SK-N-SH (cell line): ENCODE measurements around the gene DISP2. TPM values are rescaled to one million over a fixed set of nuclear protein-coding genes. Genes with fewer than 3 reads are reported as not detected.

Experiments
- CTCF ChIA-PET: fragments of 300-600, 350-600 bp; formaldehyde crosslinking; extraction: SDS; loops from one replicate; lab custom pipeline; 2021; lab: Yijun Ruan, JAX
- POLR2A ChIA-PET: fragments of 350-600 bp; sonication (Branson Sonifier 250); formaldehyde crosslinking; extraction: SDS; loops from one replicate; lab custom pipeline; 2020; ENCODE audit warnings: antibody characterized with exemption, inconsistent platforms; lab: Yijun Ruan, JAX
- DNase-seq: peaks from one replicate; pipeline ENCODE4 v3.0.0; 2012
- H2AFZ ChIP-seq: fragments of 200-600 bp; sonication (generic); 2 replicates; pipeline ENCODE4 v1.8.1; 2016; ENCODE audit warnings: antibody characterized with exemption, mild to moderate bottlenecking, low read depth
- H3F3A ChIP-seq: fragments of 200-600 bp; sonication (generic); replicated peaks from 2 replicates; pipeline ENCODE3; 2016; ENCODE audit warnings: antibody characterized with exemption, mild to moderate bottlenecking; ENCODE audit not compliant: insufficient read depth
- H3K27ac ChIP-seq, 2 experiments: fragments of 200-500 bp in 1 of 2; fragments of 200-600 bp in 1 of 2; sonication (Bioruptor generic) in 1 of 2; sonication (generic), shearing (Covaris generic) in 1 of 2; 2 replicates each; pipeline versions ENCODE4 v1.5.1 to v1.6.1; 2014 to 2016; ENCODE audit warnings: low read depth in 2 of 2, inconsistent platforms in 1 of 2, low read length in 1 of 2, mild to moderate bottlenecking in 1 of 2, mixed read lengths in 1 of 2
- H3K27me3 ChIP-seq: fragments of 200-600 bp; sonication (generic), shearing (Covaris generic); 2 replicates; pipeline ENCODE4 v1.6.1; 2016; ENCODE audit warnings: mixed run types; ENCODE audit not compliant: insufficient read depth
- H3K36me3 ChIP-seq, 2 experiments: fragments of 200-500 bp in 1 of 2; fragments of 200-600 bp in 1 of 2; sonication (Bioruptor generic) in 1 of 2; sonication (generic) in 1 of 2; replicated peaks in 1 of 2; 2 replicates each; pipeline versions ENCODE3 to v1.5.1; 2014 to 2016; ENCODE audit warnings: low read length in 1 of 2, mild to moderate bottlenecking in 1 of 2; ENCODE audit not compliant: insufficient read depth in 2 of 2, control insufficient read depth in 1 of 2
- H3K4me1 ChIP-seq, 2 experiments: fragments of 200-500 bp in 1 of 2; fragments of 200-600 bp in 1 of 2; sonication (Bioruptor generic) in 1 of 2; sonication (generic), shearing (Covaris generic) in 1 of 2; 2 replicates each; pipeline versions ENCODE4 v1.5.1 to v1.6.1; 2014 to 2016; ENCODE audit warnings: low read depth in 1 of 2, low read length in 1 of 2, mixed run types in 1 of 2; ENCODE audit not compliant: insufficient read depth in 2 of 2, control insufficient read depth in 1 of 2
- H3K4me2 ChIP-seq: fragments of 200-600 bp; sonication (generic), shearing (Covaris generic); 2 replicates; pipeline ENCODE4 v1.6.1; 2017; ENCODE audit warnings: mixed run types
- H3K4me3 ChIP-seq, 2 experiments: fragments of 200-500 bp in 1 of 2; fragments of 200-600 bp in 1 of 2; sonication (Bioruptor generic) in 1 of 2; sonication (generic), shearing (Covaris generic) in 1 of 2; 2 replicates each; pipeline versions ENCODE4 v1.5.1 to v1.8.1; 2014 to 2016; ENCODE audit warnings: low read depth in 2 of 2, inconsistent platforms in 1 of 2, low read length in 1 of 2, mild to moderate bottlenecking in 1 of 2, mixed read lengths in 1 of 2, moderate library complexity in 1 of 2
- H3K79me2 ChIP-seq: fragments of 200-600 bp; sonication (generic); 2 replicates; pipeline ENCODE4 v1.8.1; 2017; ENCODE audit warnings: mild to moderate bottlenecking; ENCODE audit not compliant: insufficient read depth
- H3K9ac ChIP-seq: fragments of 200-600 bp; sonication (generic); 2 replicates; pipeline ENCODE4 v1.6.1; 2017; ENCODE audit warnings: mixed run types
- H3K9me2 ChIP-seq: fragments of 200-600 bp; sonication (generic); 2 replicates; pipeline ENCODE4 v1.6.1; 2017; ENCODE audit warnings: mixed run types
- H3K9me3 ChIP-seq: fragments of 200-600 bp; sonication (generic); 2 replicates; pipeline ENCODE4 v1.6.1; 2017; ENCODE audit warnings: mixed run types, mild to moderate bottlenecking, moderate library complexity
- H4K20me1 ChIP-seq: fragments of 200-600 bp; sonication (generic); 2 replicates; pipeline ENCODE4 v1.6.1; 2017; ENCODE audit warnings: mild to moderate bottlenecking, mixed run types; ENCODE audit not compliant: insufficient read depth
- ELF1 ChIP-seq: IDR thresholded peaks from 2 replicates; pipeline ENCODE4 v1.4.0; 2012
- EP300 ChIP-seq, 2 experiments: IDR thresholded peaks; 2 replicates each; pipeline versions ENCODE4 v1.4.0 to v1.6.1; 2012; ENCODE audit warnings: borderline replicate concordance in 1 of 2, low read depth in 1 of 2, low read length in 1 of 2
- FOSL2 ChIP-seq: IDR thresholded peaks from 2 replicates; pipeline ENCODE4 v1.4.0; 2012; ENCODE audit warnings: low read depth, mild to moderate bottlenecking, moderate library complexity, borderline replicate concordance
- FOXJ3 ChIP-seq: sonication (generic); formaldehyde crosslinking; IDR thresholded peaks from 2 replicates; pipeline ENCODE4 v1.5.1; 2020; ENCODE audit warnings: mild to moderate bottlenecking, missing genetic modification reagents
- FOXM1 ChIP-seq: IDR thresholded peaks from 2 replicates; pipeline ENCODE4 v1.4.0; 2012; ENCODE audit warnings: low read depth, mild to moderate bottlenecking
- GABPA ChIP-seq: IDR thresholded peaks from 2 replicates; pipeline ENCODE4 v1.4.0; 2012; ENCODE audit warnings: low read depth, mild to moderate bottlenecking
- JUND ChIP-seq: IDR thresholded peaks from 2 replicates; pipeline ENCODE4 v1.4.0; 2012
- NFIC ChIP-seq: IDR thresholded peaks from 2 replicates; pipeline ENCODE4 v1.4.0; 2012; ENCODE audit warnings: borderline replicate concordance
- POLR2AphosphoS5 ChIP-seq: IDR thresholded peaks from 2 replicates; pipeline ENCODE4 v1.6.1; 2012; ENCODE audit warnings: low read depth, low read length
- RCOR1 ChIP-seq: fragments of 150-350 bp; IDR thresholded peaks from 2 replicates; pipeline ENCODE4 v1.6.1; 2017; ENCODE audit warnings: antibody characterized with exemption, low read length
- RFX5 ChIP-seq: IDR thresholded peaks from 2 replicates; pipeline ENCODE4 v1.6.1; 2012; ENCODE audit warnings: mild to moderate bottlenecking, improper control_type of control experiment, low read length
- RXRA ChIP-seq: IDR thresholded peaks from 2 replicates; pipeline ENCODE4 v1.4.0; 2012; ENCODE audit warnings: low read depth, mild to moderate bottlenecking, borderline replicate concordance
- SIN3A ChIP-seq: IDR thresholded peaks from 2 replicates; pipeline ENCODE4 v1.6.1; 2012; ENCODE audit warnings: low read depth, mild to moderate bottlenecking, low read length, moderate library complexity, borderline replicate concordance
- SMC3 ChIP-seq: IDR thresholded peaks from 2 replicates; pipeline ENCODE4 v1.6.1; 2012; ENCODE audit warnings: low read depth, low read length, improper control_type of control experiment
- TAF1 ChIP-seq: IDR thresholded peaks from 2 replicates; pipeline ENCODE4 v1.6.1; 2012; ENCODE audit warnings: low read depth, mild to moderate bottlenecking, low read length, moderate library complexity, borderline replicate concordance
- TCF12 ChIP-seq: IDR thresholded peaks from 2 replicates; pipeline ENCODE4 v1.4.0; 2012
- TEAD4 ChIP-seq: IDR thresholded peaks from 2 replicates; pipeline ENCODE4 v1.4.0; 2012; ENCODE audit warnings: mild to moderate bottlenecking, borderline replicate concordance; ENCODE audit not compliant: insufficient read depth
- WGBS: methylation state at CpG from one replicate; pipeline ENCODE4 v1.1.6; 2017; ENCODE audit warnings: low lambda C conversion rate; 5-methylcytosine and 5-hydroxymethylcytosine counted together
- polyA plus RNA-seq, 3 experiments: library from polyadenylated mRNA; depleted of rRNA; stranded (reverse); fragments of >200 nt; gene quantifications; 2 replicates each; pipeline ENCODE4 v1.2.3, GENCODE V29; 2012
- TF ChIP-seq, protein P1 (sequence below): IDR thresholded peaks from 2 replicates; pipeline ENCODE4; 2012
- TF ChIP-seq, protein P2 (sequence below): IDR thresholded peaks from 2 replicates; pipeline ENCODE4 v1.4.0; 2012; ENCODE audit warnings: low read depth
- TF ChIP-seq, protein P3 (sequence below): fragments of 200-600 bp; sonication (generic); IDR thresholded peaks from 2 replicates; pipeline ENCODE4 v1.6.1; 2017; ENCODE audit warnings: antibody characterized with exemption, mild to moderate bottlenecking, moderate library complexity
- TF ChIP-seq, protein P4 (sequence below): IDR thresholded peaks from 2 replicates; pipeline ENCODE4 v1.4.0; 2012; ENCODE audit warnings: low read depth, borderline replicate concordance
- TF ChIP-seq, protein P5 (sequence below): fragments of 150-350 bp; IDR thresholded peaks from 2 replicates; pipeline ENCODE4 v1.6.1; 2016; ENCODE audit warnings: mild to moderate bottlenecking, low read depth, low read length

The DISP2 gene
- polyA plus RNA-seq, 1 of the 3 experiments (the other 2 are of a cell fraction): 0.12 TPM

DNA sequence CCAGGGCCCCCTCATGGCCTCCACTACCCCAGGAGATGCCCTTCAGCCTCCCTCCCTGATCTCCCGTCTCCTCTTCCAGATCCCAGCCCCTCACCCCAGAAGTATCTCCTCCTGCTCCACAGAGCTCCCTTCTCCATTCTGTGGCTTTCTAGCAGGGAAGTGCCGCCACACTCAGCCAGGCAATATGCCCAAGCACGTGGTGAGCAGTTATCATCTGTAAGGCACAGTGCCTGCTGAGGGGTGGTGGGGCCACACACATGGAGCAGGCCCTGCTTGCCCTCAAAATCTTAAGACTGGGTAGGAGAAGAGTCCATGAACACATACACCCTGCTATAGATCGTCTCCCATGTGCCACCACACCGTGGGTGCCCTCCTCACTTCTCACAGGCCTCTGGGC lies 9.5 kb upstream of the DISP2 start:
- H3K27me3 ChIP-seq: no peaks in the 10 kb centered on the region
- POLR2A ChIA-PET: no interaction called here

DNA sequence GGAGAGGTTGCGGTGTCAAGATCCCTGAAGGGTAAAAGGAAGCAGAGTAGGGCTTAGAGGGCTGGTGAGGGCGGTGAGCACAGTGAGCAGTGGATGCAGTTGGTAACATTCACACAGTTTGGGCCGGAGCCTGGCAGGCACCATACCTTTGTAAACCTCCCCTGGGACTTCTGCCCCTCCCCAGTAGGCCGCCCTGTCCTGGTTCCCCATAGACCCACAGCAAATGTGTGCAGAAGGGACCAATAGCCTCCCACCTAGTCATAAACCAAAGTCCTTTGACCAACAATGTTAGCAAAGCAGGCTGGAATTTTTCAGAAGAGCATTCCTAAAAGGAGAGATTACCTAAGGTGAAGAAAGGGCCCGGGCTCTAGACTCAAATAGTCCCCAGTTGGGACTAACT lies 8.9 kb upstream of the DISP2 start:
- no peaks in the 10 kb centered on the region for H3K9me3 ChIP-seq
- WGBS: 91% methylated on average over 5 of the region's 5 CpGs
- ChIA-PET CTCF (interaction anchor here (1.5 to 70.6 kb wide), 2 partner anchors 18 to 35 kb away, joined by 8 to 2194 read pairs; partner anchors contain the start of genes ANKRD63, CCDC9B, INAFM2 and PLCB2), POLR2A (no interaction called here)
- no peak overlapping the region for H2AFZ ChIP-seq
- H3K9ac ChIP-seq: no peak overlapping the region
- H3K4me3 ChIP-seq: no peak overlapping the region
- no peaks in the 10 kb centered on the region for H4K20me1 ChIP-seq
- H3K4me2 ChIP-seq: no peak overlapping the region
- H3F3A ChIP-seq: peaks cover 6% of the 10 kb centered on the region
- H3K36me3 ChIP-seq: no peaks in the 10 kb centered on the region
- no peak for DNase-seq
- no peaks in the 10 kb centered on the region for H3K9me2 ChIP-seq
- H3K27ac ChIP-seq: no peak overlapping the region
- peaks cover 3 to 14% of the 10 kb centered on the region in 2 experiments; a peak in 3 of 4 replicates for H3K4me1 ChIP-seq
- H3K27me3 ChIP-seq: no peaks in the 10 kb centered on the region
- no peaks in the 10 kb centered on the region for H3K79me2 ChIP-seq
- no peak for TF ChIP-seq SIN3A
- TF ChIP-seq RXRA: no peak
- TF ChIP-seq TAF1: no peak
- no peak for TF ChIP-seq TCF12
- no peak for TF ChIP-seq TEAD4
- no peak for TF ChIP-seq POLR2AphosphoS5
- TF ChIP-seq, protein P1, sequence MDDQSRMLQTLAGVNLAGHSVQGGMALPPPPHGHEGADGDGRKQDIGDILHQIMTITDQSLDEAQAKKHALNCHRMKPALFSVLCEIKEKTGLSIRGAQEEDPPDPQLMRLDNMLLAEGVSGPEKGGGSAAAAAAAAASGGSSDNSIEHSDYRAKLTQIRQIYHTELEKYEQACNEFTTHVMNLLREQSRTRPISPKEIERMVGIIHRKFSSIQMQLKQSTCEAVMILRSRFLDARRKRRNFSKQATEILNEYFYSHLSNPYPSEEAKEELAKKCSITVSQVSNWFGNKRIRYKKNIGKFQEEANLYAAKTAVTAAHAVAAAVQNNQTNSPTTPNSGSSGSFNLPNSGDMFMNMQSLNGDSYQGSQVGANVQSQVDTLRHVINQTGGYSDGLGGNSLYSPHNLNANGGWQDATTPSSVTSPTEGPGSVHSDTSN: no peak
- no peak for TF ChIP-seq RCOR1
- TF ChIP-seq EP300 (IDR thresholded peaks at IDR 0.05; ENCODE audit: borderline replicate concordance in 1 of 2, low read depth in 1 of 2, low read length in 1 of 2): no peak
- no peak for TF ChIP-seq NFIC
- no peak for TF ChIP-seq FOXM1
- TF ChIP-seq GABPA: no peak
- no peak for TF ChIP-seq RFX5
- TF ChIP-seq, protein P2, sequence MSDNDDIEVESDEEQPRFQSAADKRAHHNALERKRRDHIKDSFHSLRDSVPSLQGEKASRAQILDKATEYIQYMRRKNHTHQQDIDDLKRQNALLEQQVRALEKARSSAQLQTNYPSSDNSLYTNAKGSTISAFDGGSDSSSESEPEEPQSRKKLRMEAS: no peak
- TF ChIP-seq SMC3: no peak

More for the DNA sequence above, 9.5 kb upstream of the DISP2 start:
- no peaks in the 10 kb centered on the region for H3K36me3 ChIP-seq
- no peaks in the 10 kb centered on the region for H4K20me1 ChIP-seq
- CTCF ChIA-PET: interaction anchor here (70.6 kb wide), 1 partner anchor 34 kb away, joined by 2194 read pairs; the partner anchor contains the start of genes ANKRD63, CCDC9B, INAFM2 and PLCB2
- no peak overlapping the region for H3K27ac ChIP-seq
- no peak for DNase-seq
- TF ChIP-seq, protein P3, sequence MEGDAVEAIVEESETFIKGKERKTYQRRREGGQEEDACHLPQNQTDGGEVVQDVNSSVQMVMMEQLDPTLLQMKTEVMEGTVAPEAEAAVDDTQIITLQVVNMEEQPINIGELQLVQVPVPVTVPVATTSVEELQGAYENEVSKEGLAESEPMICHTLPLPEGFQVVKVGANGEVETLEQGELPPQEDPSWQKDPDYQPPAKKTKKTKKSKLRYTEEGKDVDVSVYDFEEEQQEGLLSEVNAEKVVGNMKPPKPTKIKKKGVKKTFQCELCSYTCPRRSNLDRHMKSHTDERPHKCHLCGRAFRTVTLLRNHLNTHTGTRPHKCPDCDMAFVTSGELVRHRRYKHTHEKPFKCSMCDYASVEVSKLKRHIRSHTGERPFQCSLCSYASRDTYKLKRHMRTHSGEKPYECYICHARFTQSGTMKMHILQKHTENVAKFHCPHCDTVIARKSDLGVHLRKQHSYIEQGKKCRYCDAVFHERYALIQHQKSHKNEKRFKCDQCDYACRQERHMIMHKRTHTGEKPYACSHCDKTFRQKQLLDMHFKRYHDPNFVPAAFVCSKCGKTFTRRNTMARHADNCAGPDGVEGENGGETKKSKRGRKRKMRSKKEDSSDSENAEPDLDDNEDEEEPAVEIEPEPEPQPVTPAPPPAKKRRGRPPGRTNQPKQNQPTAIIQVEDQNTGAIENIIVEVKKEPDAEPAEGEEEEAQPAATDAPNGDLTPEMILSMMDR: no peak
- TF ChIP-seq ELF1: no peak
- no peak for TF ChIP-seq JUND
- TF ChIP-seq FOXJ3 (CRISPR knock-in tag): no peak
- TF ChIP-seq FOSL2: no peak
- TF ChIP-seq, protein P4, sequence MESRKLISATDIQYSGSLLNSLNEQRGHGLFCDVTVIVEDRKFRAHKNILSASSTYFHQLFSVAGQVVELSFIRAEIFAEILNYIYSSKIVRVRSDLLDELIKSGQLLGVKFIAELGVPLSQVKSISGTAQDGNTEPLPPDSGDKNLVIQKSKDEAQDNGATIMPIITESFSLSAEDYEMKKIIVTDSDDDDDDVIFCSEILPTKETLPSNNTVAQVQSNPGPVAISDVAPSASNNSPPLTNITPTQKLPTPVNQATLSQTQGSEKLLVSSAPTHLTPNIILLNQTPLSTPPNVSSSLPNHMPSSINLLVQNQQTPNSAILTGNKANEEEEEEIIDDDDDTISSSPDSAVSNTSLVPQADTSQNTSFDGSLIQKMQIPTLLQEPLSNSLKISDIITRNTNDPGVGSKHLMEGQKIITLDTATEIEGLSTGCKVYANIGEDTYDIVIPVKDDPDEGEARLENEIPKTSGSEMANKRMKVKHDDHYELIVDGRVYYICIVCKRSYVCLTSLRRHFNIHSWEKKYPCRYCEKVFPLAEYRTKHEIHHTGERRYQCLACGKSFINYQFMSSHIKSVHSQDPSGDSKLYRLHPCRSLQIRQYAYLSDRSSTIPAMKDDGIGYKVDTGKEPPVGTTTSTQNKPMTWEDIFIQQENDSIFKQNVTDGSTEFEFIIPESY: no peak
- TF ChIP-seq GABPA: no peak
- TF ChIP-seq FOXM1: no peak
- TF ChIP-seq, protein P5, sequence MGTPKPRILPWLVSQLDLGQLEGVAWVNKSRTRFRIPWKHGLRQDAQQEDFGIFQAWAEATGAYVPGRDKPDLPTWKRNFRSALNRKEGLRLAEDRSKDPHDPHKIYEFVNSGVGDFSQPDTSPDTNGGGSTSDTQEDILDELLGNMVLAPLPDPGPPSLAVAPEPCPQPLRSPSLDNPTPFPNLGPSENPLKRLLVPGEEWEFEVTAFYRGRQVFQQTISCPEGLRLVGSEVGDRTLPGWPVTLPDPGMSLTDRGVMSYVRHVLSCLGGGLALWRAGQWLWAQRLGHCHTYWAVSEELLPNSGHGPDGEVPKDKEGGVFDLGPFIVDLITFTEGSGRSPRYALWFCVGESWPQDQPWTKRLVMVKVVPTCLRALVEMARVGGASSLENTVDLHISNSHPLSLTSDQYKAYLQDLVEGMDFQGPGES: no peak
- TF ChIP-seq RFX5: no peak
- WGBS: 92% methylated on average over 3 of the region's 5 CpGs
- no peaks in the 10 kb centered on the region for H3K79me2 ChIP-seq
- H3F3A ChIP-seq: peaks cover 11% of the 10 kb centered on the region
- H2AFZ ChIP-seq: no peak overlapping the region
- H3K4me1 ChIP-seq: peaks cover 9 to 11% of the 10 kb centered on the region in 2 experiments; a peak in 3 of 4 replicates
- H3K9me3 ChIP-seq: no peaks in the 10 kb centered on the region
- H3K9ac ChIP-seq: no peak overlapping the region
- H3K4me3 ChIP-seq: no peak overlapping the region
- H3K9me2 ChIP-seq: no peaks in the 10 kb centered on the region
- no peak overlapping the region for H3K4me2 ChIP-seq
